ENCODE results near the gene IFI27L1.

IFI27L1 gene

GRCh38 chr14:94081386-94081820 lies 293 bp downstream of the IFI27L1 start:
- no peak for DNase-seq

GRCh38 chr14:94087891-94088290 lies 6.8 kb downstream of the IFI27L1 start:
- no peak for DNase-seq

GRCh38 chr14:94088516-94088915 lies 7.4 kb downstream of the IFI27L1 start:
- no peak for DNase-seq

DNA sequence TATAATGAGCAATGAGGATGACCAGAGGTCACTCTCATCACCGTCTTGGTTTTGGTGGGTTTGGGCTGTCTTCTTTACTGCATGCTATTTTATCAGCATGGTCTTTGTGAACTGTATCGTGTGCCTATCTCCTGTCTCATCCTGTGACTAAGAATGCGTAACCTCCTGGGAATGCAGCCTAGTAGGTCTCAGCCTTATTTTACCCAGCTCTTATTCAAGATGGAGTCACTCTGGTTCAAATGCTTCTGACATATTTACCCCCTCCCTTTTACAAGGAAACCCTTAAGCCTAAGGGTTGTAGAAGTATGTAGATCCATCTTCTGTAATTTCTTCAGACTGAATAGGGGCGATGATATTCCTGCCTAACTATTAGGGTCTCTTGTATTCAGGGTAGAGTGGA lies 8.4 kb downstream of the IFI27L1 start:
- DNase-seq, result no peak

GRCh38 chr14:94093418-94093817 lies 12.3 kb downstream of the IFI27L1 start:
- no peak for DNase-seq

- no peak for DNase-seq
Observed at GRCh38 chr14:94097091-94097490, 16.0 kb downstream of the IFI27L1 start.

DNA sequence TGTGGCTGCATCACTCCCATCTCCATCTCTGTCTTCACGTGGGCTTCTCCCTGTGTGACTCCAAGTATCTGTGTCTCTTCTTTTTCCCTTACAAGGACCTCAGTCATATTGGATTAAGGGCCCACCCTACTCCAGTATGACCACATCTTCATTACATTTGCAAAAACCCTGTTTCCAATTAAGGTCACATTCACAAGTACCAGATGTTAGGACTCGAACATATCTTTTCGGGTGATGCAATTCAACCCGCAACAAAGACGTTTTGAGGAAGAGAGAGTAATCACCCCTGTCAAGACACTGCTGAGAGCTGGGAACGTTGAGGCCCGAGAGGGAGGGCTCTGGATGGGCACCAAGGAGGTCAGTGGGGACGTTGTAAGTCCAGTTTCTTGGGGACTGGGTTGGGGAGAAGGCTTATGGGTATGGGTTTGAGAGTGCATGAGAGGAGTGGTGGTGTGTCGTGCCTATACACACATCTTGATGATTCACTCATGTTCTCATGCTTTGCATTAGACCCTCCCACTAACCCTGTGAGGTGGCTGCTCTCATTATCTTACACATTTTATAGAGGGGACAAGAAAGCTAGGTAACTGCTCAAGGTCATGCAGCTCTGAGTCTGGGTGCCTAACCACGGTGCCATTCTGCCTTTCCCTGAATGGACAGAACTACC lies 17.3 kb downstream of the IFI27L1 start:
- DNase-seq, result no peak

DNA sequence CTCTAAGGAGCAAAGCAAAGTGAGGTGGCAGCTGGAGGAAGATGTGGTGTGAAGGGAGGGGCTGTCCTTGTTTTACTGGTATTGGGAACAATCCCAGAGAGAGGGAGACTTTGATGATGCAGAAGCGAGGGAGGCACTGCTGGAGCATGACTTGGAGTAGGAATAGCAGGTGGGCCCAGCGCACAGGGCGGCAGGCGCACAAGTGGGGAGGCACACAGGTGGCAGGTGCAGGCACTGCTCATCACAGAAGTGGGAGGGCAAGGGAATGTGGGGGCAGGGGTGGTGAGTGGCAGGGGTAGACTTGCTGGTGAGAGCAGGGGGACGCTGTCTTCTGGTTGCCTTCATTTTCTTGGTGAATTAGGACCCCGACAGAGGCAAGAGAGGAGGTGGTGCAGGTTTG lies 17.9 kb downstream of the IFI27L1 start:
- DNase-seq, result no peak

DNA sequence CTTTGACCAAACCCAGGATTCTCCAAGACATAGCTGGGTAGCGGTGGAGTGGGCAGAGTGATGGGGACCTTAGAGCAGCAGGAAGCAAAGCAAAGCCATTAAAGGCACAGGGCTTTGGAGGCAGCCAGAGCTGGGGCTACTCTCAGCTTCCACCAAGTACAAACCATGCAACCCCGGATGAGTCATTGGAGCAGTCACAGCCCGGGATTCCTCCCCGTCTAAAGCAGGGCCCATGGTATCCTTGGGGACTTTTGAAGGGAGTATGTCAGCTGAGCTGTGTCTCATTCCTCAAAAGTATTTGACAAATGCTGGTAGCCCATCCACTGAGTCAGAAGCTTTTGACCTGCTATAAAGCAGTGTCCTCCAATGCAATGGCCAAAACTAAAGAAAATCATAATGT lies 19.7 kb downstream of the IFI27L1 start:
- DNase-seq, result no peak

DNA sequence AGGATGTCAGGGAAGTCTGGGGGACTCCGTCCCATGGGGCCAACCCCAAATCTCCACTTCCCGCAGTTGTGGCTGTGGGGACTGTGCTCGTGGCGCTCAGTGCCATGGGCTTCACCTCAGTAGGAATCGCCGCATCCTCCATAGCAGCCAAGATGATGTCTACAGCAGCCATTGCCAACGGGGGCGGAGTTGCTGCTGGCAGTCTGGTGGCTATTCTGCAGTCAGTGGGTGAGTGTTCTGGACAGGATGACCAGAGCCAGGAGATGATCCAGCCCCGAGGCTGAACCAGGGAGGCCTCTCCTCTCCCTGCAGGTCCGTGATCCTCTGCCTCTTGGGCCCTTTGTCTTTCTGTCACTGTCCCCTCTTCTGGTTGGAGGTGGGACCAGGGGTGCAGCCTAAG lies 20.6 kb downstream of the IFI27L1 start:
- DNase-seq, result no peak

DNA sequence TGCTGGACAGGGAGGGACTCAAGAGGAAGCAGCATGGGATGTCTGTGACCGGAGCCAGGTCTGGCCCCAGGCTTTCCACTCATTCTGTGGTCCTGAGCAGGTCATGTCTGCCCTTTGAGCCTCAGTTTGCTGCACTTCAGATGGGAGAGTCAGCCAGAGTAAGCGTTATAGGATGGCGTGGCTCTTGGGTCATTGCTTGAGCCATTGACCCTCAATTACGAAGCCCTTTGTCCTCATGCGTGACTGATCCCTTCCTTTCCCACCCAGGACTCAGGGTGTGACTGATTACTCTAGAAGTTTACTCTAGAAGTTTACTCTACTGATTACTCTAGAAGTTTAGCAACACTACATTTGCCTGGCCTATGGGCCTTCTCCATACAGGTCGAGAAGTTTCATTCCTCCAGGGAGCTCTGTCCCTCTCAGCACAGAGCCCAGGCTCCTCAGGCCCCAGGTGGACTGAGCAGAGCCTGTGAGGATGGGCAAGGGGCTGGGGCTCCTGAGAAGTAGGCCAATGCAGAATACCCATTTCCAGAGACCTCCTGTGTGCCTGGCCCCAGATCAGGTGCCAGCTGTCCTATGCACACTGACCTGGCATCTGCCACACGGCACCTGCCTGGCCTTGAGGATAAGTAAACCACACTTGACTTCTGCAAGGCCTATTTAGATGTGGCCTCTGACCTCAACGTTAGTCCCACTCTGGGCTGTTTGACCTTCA lies 21.8 kb downstream of the IFI27L1 start:
- no peak for DNase-seq

DNA sequence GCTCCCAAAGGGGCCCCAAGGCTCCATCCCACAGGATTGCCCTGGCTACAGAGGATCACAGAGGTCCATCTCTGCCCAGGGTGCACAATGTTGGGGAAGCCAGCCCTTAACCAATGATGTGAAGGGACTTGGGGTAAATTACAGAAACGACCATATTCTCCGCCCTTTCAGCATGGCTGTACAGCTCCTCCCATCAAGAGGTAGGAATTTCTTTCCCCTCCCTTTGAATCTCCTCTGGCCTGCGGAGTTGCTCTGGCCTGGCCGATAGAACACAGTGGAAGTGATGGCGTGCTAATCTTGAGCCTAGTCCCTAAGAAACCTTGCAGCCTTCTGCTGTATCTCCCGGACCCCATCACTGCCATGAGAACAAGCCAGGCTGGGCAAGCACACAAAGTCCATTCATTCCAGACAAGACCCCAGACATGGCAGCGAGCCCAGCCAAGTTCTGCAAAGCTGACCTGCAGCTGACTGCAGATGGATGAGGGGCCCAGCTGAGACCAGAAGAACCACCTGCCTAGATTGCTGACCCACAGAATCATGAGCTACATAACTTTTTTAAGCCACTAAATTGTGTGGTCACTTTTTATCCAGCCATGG lies 22.5 kb downstream of the IFI27L1 start:
- no peak for DNase-seq

DNA sequence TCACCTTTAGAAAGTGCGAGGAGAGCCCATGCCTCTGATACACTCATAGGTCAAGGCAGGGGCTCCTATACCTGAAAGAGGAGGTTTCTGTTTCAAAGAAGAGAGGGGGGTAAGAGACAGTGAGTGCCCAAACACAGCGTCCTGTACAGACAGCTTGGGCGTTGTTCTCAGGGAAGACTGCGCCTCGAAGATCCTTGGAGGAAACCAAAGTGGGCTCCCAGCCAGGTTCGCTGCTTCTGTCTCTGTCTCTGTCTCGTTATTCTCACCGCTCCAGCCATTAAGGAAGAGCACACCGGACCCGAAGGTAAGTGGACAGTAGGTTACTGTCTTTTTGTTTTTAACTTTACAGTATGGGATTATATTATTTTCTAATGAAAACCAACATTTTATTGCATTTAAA lies 23.6 kb downstream of the IFI27L1 start:
- no peak for DNase-seq

GRCh38 chr14:94109915-94110250 lies 28.8 kb downstream of the IFI27L1 start:
- DNase-seq, result no peak

GRCh38 chr14:94110552-94111181 lies 29.6 kb downstream of the IFI27L1 start, which contains the start of gene IFI27:
TSS of gene IFI27 (plus strand) at chr14:94110736.
- DNase-seq, result no peak

DNA sequence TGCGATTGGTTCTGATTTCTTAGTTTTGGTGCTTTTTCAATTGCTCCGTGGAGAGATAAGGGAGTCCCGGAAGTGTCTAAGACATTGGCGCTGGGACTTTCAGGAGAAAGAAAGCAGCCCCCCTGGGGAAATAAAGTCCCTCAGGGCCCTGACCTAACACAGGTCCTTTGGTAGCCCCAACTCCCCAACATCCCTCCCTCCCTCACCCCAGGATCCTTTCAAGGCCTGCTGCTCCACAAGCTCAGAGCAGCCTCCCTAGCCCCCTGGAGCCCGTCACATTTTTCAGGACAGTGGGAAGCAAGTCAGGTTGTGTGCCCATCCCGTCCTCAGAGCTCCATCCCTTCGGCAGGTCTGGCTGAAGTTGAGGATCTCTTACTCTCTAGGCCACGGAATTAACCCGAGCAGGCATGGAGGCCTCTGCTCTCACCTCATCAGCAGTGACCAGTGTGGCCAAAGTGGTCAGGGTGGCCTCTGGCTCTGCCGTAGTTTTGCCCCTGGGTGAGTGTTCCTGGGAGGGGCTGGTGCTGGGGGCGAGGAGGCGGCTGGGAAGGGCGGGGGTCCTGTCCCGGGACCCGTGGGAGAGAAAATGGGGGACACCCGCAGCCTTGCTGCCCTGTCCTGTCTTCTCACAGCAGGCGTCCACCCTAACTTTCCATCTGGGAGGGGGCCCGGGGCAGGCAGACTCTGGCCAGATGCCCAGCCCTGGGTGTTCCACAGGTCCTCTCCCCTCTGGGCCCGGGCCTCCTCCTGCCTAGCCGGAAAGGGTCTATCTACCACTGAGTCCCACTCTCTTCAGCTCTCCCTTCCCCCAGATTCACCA lies 30.4 kb downstream of the IFI27L1 start:
- no peak for DNase-seq

- DNase-seq, result no peak
Observed at GRCh38 chr14:94112513-94113063, 31.5 kb downstream of the IFI27L1 start.

- DNase-seq, result no peak
Observed at GRCh38 chr14:94113073-94113472, 32.0 kb downstream of the IFI27L1 start.

DNA sequence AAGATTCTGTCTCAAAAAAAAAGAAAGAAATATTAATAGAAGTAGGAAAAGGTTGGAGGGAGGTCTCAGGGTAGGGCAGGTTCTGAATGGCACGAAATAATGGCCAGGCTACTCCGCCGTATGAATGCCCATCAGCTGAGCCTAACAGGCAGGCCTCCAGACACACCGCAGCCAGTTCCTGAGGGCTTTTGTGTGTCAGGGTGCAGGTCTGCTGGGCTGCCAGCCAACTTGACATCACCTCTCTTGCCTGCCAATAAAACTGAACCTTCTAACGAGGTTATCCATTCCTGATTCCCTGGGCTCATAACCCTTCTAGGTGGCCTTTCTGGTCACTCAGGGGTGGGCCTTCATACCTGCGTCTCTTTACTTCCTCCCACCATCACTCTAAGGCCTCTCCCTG lies 32.4 kb downstream of the IFI27L1 start:
- no peak for DNase-seq

DNA sequence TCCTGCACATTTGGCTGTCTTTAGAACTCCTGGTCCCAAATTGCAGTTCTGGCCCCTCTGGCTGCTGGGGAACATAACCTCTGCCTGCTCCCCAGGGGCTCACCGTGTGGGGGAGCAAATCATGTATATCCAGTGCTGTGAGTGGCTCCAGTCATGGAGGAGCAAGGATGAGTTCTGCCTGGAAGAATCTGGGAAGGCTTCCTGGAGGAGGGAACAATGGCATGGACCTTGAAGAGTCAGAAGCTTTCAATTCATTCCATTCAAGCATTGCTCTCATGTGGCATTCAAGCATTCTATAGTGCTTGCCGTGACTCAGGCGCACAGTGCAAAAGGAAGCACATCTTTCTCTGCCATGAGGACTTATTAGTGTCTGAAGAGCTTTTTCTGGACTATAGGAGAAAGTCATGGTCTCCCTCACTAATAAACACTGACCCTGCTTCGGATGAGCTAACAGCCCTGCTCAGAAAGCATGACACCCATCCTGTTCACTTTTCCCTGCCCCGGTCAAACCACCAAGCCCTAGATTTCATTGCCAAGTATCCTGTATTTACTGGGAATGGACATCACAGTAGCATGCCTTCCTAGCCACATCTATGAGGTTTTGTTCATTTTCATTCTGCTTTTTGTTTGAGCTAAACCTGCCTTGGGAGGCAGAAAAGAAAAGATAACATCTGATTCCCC lies 32.9 kb downstream of the IFI27L1 start:
- no peak for DNase-seq

GRCh38 chr14:94114589-94115057 lies 33.5 kb downstream of the IFI27L1 start:
- DNase-seq, result no peak

DNA sequence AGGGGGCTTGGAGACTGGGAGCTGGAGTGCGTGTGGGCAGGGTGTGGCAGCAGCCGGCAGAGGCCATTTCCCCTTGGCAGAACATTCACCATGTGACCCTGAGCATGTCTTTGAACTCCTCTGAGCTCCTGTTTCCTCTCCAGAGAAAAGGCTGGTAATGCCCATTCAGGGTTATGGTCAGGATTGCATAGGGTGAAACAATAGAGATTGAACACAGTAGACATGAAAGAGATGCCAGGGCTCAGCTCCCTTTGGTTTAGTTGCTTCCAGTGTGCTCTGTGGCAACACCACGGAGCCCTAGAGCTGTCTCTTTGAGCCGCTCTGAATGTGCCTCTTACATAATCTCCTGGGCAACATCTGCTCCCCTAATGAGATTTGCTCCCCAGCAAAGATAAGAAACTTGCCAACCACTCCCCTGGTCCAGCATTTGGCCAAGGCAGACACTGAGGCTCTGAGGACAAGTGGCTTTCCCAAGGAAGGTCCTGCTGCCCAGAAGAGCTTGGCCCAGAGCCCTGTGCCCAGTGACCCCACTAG lies 34.0 kb downstream of the IFI27L1 start:
- no peak for DNase-seq

Data from effector CD8-positive, alpha-beta T cell (primary cell).